HepG2 (cell line): ENCODE measurements around the gene SYCP2L. TPM values are rescaled to one million over a fixed set of nuclear protein-coding genes. Genes with fewer than 3 reads are reported as not detected.
A peak's percentile ranks its signal among the peaks of the same experiment; 100 is the strongest.

ENCODE experiments used
- CAMTA2 ChIP-seq: sonication (generic); formaldehyde crosslinking; IDR thresholded peaks from 2 replicates; pipeline ENCODE4 v1.4.0; 2020; ENCODE audit warnings: mild to moderate bottlenecking, missing genetic modification reagents, borderline replicate concordance
- ELF3 ChIP-seq: IDR thresholded peaks from 2 replicates; pipeline ENCODE4 v1.6.1; 2016; ENCODE audit warnings: missing genetic modification reagents, missing compliant biosample characterization
- PAF1 ChIP-seq: IDR thresholded peaks from 2 replicates; pipeline ENCODE4 v1.6.1; 2016; ENCODE audit warnings: missing genetic modification reagents, missing compliant biosample characterization
- POLR2AphosphoS5 ChIP-seq: IDR thresholded peaks from 2 replicates; pipeline ENCODE4 v1.6.1; 2012; ENCODE audit warnings: low read depth, low read length
- SMAD1 ChIP-seq: sonication (generic); formaldehyde crosslinking; IDR thresholded peaks from 2 replicates; pipeline ENCODE4 v1.4.0; 2020; ENCODE audit warnings: missing genetic modification reagents, low read depth, mild to moderate bottlenecking, borderline replicate concordance
- TAF15 ChIP-seq: fragments of 200-400 bp; formaldehyde crosslinking; IDR thresholded peaks from one replicate; pipeline ENCODE4 v1.6.1; 2018; ENCODE audit warnings: mild to moderate bottlenecking, low read depth, low read length; ENCODE audit not compliant: poor library complexity, severe bottlenecking
- YEATS4 ChIP-seq: sonication (generic); formaldehyde crosslinking; IDR thresholded peaks from 2 replicates; pipeline ENCODE4 v1.4.0; 2020; ENCODE audit warnings: missing genetic modification reagents, borderline replicate concordance
- ZBTB8A ChIP-seq: sonication (generic); formaldehyde crosslinking; IDR thresholded peaks from 2 replicates; pipeline ENCODE4 v1.4.0; 2020; ENCODE audit warnings: mild to moderate bottlenecking, low read depth, missing genetic modification reagents, borderline replicate concordance
- ZFX ChIP-seq: sonication (generic); formaldehyde crosslinking; IDR thresholded peaks from 2 replicates; pipeline ENCODE4 v1.4.0; 2020; ENCODE audit warnings: mild to moderate bottlenecking, low read depth, missing genetic modification reagents, moderate library complexity
- polyA plus RNA-seq, 8 experiments: library from polyadenylated mRNA; depleted of rRNA in 3 of 8; stranded (reverse) in 7 of 8; unstranded in 1 of 8; fragments of >200 nt; fragmentation: Illumina TruSeq in 4 of 8; extraction: Trizol in 4 of 8; gene quantifications; 2 replicates each; pipeline versions ENCODE4 v1.2.1 to v1.2.3, GENCODE V29; 2011 to 2016; ENCODE audit warnings: low read depth in 4 of 8, missing spikeins in 1 of 8, mixed read lengths in 1 of 8; ENCODE audit not compliant: insufficient read depth in 1 of 8
- total RNA-seq, 5 experiments: library from RNA; depleted of rRNA; stranded (reverse); fragments of >200 nt; fragmentation: Illumina TruSeq; extraction: Trizol; gene quantifications; 2 replicates each; pipeline ENCODE4 v1.2.3, GENCODE V29; 2016; ENCODE audit warnings: low read depth in 1 of 5
- TF ChIP-seq, protein P1 (sequence below): sonication (generic); formaldehyde crosslinking; IDR thresholded peaks from 2 replicates; pipeline ENCODE4 v1.5.0; 2020; ENCODE audit warnings: mild to moderate bottlenecking, missing genetic modification reagents
- TF ChIP-seq, protein P2 (sequence below): sonication (generic); formaldehyde crosslinking; IDR thresholded peaks from 2 replicates; pipeline ENCODE4 v1.4.0; 2020; ENCODE audit warnings: missing genetic modification reagents, borderline replicate concordance
- TF ChIP-seq, protein P3 (sequence below): sonication (generic); formaldehyde crosslinking; IDR thresholded peaks from 2 replicates; pipeline ENCODE4 v1.4.0; 2020; ENCODE audit warnings: missing genetic modification reagents, borderline replicate concordance
- TF ChIP-seq, protein P4 (sequence below): sonication (generic); formaldehyde crosslinking; IDR thresholded peaks from 2 replicates; pipeline ENCODE4 v1.5.0; 2020; ENCODE audit warnings: missing genetic modification reagents
- TF ChIP-seq, protein P5 (sequence below): sonication (generic); formaldehyde crosslinking; IDR thresholded peaks from 2 replicates; pipeline ENCODE4 v1.4.0; 2020; ENCODE audit warnings: missing genetic modification reagents

The SYCP2L gene
- total and polyA plus RNA-seq, 2 of the 13 experiments (the other 11 are each of a cell fraction or from before 2014, with no cell fraction given): 0.22 to 0.54 TPM

DNA sequence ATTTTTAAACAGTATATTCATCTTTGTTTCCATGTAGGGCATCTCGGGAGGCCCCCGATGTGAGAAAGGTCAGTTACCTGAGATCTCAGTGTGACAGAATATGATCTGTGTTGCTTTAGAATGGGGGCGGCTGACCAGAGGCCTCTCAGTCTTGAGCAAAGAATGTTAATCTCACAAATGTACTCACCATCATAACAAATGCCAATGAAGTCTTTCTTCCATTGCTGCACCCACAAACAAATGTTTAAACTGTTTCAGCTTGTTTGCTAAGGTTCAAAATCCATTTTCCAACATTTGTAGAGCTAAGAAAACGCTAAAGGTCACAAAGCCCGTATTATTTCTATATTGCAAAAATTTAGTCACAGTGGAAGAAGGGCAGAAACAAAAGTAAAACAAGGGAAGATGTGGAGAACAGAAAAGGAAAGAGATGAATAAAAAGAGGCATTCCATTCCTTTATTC lies 125.5 kb downstream of the SYCP2L start (continued):
- TF ChIP-seq, protein P1, sequence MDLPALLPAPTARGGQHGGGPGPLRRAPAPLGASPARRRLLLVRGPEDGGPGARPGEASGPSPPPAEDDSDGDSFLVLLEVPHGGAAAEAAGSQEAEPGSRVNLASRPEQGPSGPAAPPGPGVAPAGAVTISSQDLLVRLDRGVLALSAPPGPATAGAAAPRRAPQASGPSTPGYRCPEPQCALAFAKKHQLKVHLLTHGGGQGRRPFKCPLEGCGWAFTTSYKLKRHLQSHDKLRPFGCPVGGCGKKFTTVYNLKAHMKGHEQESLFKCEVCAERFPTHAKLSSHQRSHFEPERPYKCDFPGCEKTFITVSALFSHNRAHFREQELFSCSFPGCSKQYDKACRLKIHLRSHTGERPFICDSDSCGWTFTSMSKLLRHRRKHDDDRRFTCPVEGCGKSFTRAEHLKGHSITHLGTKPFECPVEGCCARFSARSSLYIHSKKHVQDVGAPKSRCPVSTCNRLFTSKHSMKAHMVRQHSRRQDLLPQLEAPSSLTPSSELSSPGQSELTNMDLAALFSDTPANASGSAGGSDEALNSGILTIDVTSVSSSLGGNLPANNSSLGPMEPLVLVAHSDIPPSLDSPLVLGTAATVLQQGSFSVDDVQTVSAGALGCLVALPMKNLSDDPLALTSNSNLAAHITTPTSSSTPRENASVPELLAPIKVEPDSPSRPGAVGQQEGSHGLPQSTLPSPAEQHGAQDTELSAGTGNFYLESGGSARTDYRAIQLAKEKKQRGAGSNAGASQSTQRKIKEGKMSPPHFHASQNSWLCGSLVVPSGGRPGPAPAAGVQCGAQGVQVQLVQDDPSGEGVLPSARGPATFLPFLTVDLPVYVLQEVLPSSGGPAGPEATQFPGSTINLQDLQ (CRISPR knock-in tag): no peak
- TF ChIP-seq ZBTB8A (CRISPR knock-in tag) (no peak), ZFX (CRISPR knock-in tag) (no peak), SMAD1 (CRISPR knock-in tag) (no peak), YEATS4 (CRISPR knock-in tag) (peak; percentile 51; the same call in 1 of the 2 replicates), POLR2AphosphoS5 (no peak), PAF1 (no peak), ELF3 (CRISPR knock-in tag) (peak; percentile 83), CAMTA2 (CRISPR knock-in tag) (no peak), TAF15 (no peak)
- TF ChIP-seq, protein P2, sequence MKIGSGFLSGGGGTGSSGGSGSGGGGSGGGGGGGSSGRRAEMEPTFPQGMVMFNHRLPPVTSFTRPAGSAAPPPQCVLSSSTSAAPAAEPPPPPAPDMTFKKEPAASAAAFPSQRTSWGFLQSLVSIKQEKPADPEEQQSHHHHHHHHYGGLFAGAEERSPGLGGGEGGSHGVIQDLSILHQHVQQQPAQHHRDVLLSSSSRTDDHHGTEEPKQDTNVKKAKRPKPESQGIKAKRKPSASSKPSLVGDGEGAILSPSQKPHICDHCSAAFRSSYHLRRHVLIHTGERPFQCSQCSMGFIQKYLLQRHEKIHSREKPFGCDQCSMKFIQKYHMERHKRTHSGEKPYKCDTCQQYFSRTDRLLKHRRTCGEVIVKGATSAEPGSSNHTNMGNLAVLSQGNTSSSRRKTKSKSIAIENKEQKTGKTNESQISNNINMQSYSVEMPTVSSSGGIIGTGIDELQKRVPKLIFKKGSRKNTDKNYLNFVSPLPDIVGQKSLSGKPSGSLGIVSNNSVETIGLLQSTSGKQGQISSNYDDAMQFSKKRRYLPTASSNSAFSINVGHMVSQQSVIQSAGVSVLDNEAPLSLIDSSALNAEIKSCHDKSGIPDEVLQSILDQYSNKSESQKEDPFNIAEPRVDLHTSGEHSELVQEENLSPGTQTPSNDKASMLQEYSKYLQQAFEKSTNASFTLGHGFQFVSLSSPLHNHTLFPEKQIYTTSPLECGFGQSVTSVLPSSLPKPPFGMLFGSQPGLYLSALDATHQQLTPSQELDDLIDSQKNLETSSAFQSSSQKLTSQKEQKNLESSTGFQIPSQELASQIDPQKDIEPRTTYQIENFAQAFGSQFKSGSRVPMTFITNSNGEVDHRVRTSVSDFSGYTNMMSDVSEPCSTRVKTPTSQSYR: peak; percentile 87
- TF ChIP-seq, protein P3, sequence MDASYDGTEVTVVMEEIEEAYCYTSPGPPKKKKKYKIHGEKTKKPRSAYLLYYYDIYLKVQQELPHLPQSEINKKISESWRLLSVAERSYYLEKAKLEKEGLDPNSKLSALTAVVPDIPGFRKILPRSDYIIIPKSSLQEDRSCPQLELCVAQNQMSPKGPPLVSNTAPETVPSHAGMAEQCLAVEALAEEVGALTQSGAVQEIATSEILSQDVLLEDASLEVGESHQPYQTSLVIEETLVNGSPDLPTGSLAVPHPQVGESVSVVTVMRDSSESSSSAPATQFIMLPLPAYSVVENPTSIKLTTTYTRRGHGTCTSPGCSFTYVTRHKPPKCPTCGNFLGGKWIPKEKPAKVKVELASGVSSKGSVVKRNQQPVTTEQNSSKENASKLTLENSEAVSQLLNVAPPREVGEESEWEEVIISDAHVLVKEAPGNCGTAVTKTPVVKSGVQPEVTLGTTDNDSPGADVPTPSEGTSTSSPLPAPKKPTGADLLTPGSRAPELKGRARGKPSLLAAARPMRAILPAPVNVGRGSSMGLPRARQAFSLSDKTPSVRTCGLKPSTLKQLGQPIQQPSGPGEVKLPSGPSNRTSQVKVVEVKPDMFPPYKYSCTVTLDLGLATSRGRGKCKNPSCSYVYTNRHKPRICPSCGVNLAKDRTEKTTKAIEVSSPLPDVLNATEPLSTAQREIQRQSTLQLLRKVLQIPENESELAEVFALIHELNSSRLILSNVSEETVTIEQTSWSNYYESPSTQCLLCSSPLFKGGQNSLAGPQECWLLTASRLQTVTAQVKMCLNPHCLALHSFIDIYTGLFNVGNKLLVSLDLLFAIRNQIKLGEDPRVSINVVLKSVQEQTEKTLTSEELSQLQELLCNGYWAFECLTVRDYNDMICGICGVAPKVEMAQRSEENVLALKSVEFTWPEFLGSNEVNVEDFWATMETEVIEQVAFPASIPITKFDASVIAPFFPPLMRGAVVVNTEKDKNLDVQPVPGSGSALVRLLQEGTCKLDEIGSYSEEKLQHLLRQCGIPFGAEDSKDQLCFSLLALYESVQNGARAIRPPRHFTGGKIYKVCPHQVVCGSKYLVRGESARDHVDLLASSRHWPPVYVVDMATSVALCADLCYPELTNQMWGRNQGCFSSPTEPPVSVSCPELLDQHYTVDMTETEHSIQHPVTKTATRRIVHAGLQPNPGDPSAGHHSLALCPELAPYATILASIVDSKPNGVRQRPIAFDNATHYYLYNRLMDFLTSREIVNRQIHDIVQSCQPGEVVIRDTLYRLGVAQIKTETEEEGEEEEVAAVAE (CRISPR knock-in tag): no peak
- TF ChIP-seq, protein P4, sequence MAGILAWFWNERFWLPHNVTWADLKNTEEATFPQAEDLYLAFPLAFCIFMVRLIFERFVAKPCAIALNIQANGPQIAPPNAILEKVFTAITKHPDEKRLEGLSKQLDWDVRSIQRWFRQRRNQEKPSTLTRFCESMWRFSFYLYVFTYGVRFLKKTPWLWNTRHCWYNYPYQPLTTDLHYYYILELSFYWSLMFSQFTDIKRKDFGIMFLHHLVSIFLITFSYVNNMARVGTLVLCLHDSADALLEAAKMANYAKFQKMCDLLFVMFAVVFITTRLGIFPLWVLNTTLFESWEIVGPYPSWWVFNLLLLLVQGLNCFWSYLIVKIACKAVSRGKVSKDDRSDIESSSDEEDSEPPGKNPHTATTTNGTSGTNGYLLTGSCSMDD (CRISPR knock-in tag): no peak
- TF ChIP-seq, protein P5, sequence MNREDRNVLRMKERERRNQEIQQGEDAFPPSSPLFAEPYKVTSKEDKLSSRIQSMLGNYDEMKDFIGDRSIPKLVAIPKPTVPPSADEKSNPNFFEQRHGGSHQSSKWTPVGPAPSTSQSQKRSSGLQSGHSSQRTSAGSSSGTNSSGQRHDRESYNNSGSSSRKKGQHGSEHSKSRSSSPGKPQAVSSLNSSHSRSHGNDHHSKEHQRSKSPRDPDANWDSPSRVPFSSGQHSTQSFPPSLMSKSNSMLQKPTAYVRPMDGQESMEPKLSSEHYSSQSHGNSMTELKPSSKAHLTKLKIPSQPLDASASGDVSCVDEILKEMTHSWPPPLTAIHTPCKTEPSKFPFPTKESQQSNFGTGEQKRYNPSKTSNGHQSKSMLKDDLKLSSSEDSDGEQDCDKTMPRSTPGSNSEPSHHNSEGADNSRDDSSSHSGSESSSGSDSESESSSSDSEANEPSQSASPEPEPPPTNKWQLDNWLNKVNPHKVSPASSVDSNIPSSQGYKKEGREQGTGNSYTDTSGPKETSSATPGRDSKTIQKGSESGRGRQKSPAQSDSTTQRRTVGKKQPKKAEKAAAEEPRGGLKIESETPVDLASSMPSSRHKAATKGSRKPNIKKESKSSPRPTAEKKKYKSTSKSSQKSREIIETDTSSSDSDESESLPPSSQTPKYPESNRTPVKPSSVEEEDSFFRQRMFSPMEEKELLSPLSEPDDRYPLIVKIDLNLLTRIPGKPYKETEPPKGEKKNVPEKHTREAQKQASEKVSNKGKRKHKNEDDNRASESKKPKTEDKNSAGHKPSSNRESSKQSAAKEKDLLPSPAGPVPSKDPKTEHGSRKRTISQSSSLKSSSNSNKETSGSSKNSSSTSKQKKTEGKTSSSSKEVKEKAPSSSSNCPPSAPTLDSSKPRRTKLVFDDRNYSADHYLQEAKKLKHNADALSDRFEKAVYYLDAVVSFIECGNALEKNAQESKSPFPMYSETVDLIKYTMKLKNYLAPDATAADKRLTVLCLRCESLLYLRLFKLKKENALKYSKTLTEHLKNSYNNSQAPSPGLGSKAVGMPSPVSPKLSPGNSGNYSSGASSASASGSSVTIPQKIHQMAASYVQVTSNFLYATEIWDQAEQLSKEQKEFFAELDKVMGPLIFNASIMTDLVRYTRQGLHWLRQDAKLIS (CRISPR knock-in tag): no peak
